ENCODE data around the gene TRIM41.

Gene TRIM41

DNA sequence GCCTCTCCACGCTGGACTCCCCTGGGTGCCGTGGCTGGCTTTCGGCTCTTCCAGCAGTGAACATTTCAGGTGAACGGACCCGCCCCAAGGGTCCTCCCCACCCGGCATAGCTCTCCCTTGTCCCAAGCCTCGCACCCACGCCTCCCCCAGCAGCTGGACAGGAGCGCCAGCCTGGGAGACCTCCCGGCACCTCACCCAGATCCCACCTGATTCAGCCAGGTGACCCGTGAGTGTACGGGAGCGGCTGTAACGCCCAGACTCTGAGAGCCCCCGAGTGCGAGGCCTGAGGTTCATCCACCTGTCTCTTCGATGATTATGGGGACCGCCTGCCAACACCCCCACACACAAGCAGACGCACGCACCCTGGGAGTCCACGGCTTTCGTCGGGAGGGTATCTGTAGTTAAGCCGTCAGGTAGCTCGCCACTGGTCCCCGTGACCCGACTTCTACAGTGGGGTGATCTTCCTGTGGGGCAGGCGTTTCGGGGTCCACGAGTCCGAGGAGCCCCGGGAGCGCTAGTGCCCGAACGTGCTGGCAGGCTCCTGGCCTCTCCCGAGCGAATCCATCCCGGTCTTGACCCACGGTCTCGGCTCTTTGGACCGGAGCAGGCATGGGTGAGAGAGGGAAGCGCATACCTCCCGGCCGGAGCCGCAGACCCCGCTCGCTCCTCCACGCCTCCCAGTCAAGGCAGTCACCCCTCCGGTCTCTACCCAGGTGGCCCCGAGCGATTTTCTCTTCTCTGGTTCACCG, 32.9 kb upstream of the TRIM41 start:
- no peak for ATAC-seq
- Mint-ChIP-seq H3K27ac (peak overlapping the region; percentile 100), H3K4me3 (peak overlapping the region; percentile 97), H3K4me1 (peaks cover 49% of the 10 kb centered on the region), H3K9me3 (no peaks in the 10 kb centered on the region), H3K36me3 (peaks cover 60% of the 10 kb centered on the region)
- DNase-seq (ENCODE audit: low spot score in 2 of 2), result peak; percentile 42 to 82

DNA sequence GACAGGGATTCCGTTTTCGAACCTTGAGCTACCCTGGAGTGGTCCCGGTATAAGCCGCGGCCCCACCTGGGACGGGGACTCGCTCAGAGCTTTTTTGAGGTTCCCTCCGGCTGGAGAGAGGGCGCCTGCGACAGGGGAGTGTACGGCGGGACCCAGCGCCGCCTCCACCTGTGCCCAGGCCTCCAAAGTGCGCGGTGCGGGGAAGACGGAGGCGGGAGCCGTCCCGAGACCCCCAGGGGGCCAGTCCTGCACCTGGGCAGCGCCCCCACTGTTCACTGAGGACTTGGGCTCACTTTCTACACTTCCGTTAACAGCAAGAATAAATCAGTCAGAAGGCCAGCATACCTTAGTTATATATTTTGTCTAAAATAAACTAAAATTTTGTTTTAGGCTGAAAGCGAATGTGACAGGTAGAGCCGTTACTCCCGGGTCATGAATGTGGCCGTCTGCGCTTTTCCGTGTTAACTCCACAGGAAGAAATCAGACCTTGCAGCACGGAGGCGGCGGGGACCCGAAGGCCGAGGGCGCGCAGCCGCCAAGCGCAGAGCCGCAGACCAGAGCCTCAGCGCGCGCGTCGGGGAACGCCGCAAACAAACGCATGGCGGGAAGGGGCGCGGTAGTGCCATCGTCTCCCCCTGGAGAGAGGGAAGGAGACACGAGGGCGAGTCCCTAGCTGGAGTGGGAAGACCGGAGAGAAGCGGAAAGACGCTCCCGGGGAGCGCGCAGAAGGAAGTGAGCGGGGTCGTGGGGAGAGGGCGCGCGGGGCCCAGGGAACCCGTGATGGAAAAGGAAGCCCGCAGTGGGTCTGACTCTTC, 32.2 kb upstream of the TRIM41 start:
- Mint-ChIP-seq H3K9me3 (no peaks in the 10 kb centered on the region), H3K4me3 (peak overlapping the region; percentile 97), H3K36me3 (peaks cover 60% of the 10 kb centered on the region), H3K4me1 (peaks cover 49% of the 10 kb centered on the region), H3K27ac (peak overlapping the region; percentile 100)
- ATAC-seq (peak; percentile 6), DNase-seq (ENCODE audit: low spot score in 2 of 2) (peak; percentile 30 to 79)

- peak; percentile 78 for ATAC-seq
- H3K9me3 Mint-ChIP-seq, result no peaks in the 10 kb centered on the region
- H3K4me1 Mint-ChIP-seq, result peaks cover 49% of the 10 kb centered on the region
- peaks cover 60% of the 10 kb centered on the region for H3K36me3 Mint-ChIP-seq
- peak; percentile 98 to 99 for DNase-seq (ENCODE audit: low spot score in 2 of 2)
- peak overlapping the region; percentile 97 for H3K4me3 Mint-ChIP-seq
- peak overlapping the region; percentile 100 for H3K27ac Mint-ChIP-seq
Observed at GRCh38 chr5:181191526-181192336, 31.4 kb upstream of the TRIM41 start.

- H3K27ac Mint-ChIP-seq, result peak overlapping the region; percentile 100
- H3K4me3 Mint-ChIP-seq, result peak overlapping the region; percentile 97
- H3K4me1 Mint-ChIP-seq, result peaks cover 48% of the 10 kb centered on the region
- ATAC-seq, result no peak
- no peaks in the 10 kb centered on the region for H3K9me3 Mint-ChIP-seq
- DNase-seq (ENCODE audit: low spot score in 2 of 2), result no peak
- peaks cover 53% of the 10 kb centered on the region for H3K36me3 Mint-ChIP-seq
Observed at GRCh38 chr5:181192337-181193046, 30.6 kb upstream of the TRIM41 start.

GRCh38 chr5:181193656-181194055, 29.4 kb upstream of the TRIM41 start:
- ATAC-seq, result no peak
- Mint-ChIP-seq H3K4me3 (no peak overlapping the region), H3K27ac (no peak overlapping the region), H3K4me1 (peaks cover 39% of the 10 kb centered on the region), H3K36me3 (peaks cover 41% of the 10 kb centered on the region), H3K9me3 (no peaks in the 10 kb centered on the region)
- no peak for DNase-seq (ENCODE audit: low spot score in 2 of 2)

- no peaks in the 10 kb centered on the region for H3K9me3 Mint-ChIP-seq
- no peak overlapping the region for H3K27ac Mint-ChIP-seq
- peaks cover 31% of the 10 kb centered on the region for H3K36me3 Mint-ChIP-seq
- peaks cover 43% of the 10 kb centered on the region for H3K4me1 Mint-ChIP-seq
- no peak for ATAC-seq
- no peak overlapping the region for H3K4me3 Mint-ChIP-seq
- DNase-seq (ENCODE audit: low spot score in 2 of 2), result no peak
Observed at GRCh38 chr5:181194489-181195248, 28.4 kb upstream of the TRIM41 start.

- no peak for ATAC-seq
- Mint-ChIP-seq H3K27ac (no peak overlapping the region), H3K36me3 (peaks cover 25% of the 10 kb centered on the region)
Observed at GRCh38 chr5:181195249-181195761, 27.8 kb upstream of the TRIM41 start.

GRCh38 chr5:181197326-181197951, 25.6 kb upstream of the TRIM41 start:
- no peaks in the 10 kb centered on the region for H3K9me3 Mint-ChIP-seq
- H3K4me3 Mint-ChIP-seq, result no peak overlapping the region
- DNase-seq (ENCODE audit: low spot score in 2 of 2), result no peak
- ATAC-seq, result no peak
- H3K27ac Mint-ChIP-seq, result no peak overlapping the region
- peaks cover 18% of the 10 kb centered on the region for H3K4me1 Mint-ChIP-seq
- H3K36me3 Mint-ChIP-seq, result peaks cover 3% of the 10 kb centered on the region

More at GRCh38 chr5:181195249-181195761, 27.8 kb upstream of the TRIM41 start:
- DNase-seq (ENCODE audit: low spot score in 2 of 2), result no peak
- Mint-ChIP-seq H3K9me3 (no peaks in the 10 kb centered on the region), H3K4me1 (peaks cover 37% of the 10 kb centered on the region), H3K4me3 (no peak overlapping the region)

GRCh38 chr5:181198106-181198685, 24.9 kb upstream of the TRIM41 start:
- Mint-ChIP-seq H3K36me3 (no peaks in the 10 kb centered on the region), H3K27ac (no peak overlapping the region), H3K4me3 (no peak overlapping the region), H3K4me1 (peaks cover 11% of the 10 kb centered on the region), H3K9me3 (no peaks in the 10 kb centered on the region)
- no peak for ATAC-seq
- no peak for DNase-seq (ENCODE audit: low spot score in 2 of 2)

DNA sequence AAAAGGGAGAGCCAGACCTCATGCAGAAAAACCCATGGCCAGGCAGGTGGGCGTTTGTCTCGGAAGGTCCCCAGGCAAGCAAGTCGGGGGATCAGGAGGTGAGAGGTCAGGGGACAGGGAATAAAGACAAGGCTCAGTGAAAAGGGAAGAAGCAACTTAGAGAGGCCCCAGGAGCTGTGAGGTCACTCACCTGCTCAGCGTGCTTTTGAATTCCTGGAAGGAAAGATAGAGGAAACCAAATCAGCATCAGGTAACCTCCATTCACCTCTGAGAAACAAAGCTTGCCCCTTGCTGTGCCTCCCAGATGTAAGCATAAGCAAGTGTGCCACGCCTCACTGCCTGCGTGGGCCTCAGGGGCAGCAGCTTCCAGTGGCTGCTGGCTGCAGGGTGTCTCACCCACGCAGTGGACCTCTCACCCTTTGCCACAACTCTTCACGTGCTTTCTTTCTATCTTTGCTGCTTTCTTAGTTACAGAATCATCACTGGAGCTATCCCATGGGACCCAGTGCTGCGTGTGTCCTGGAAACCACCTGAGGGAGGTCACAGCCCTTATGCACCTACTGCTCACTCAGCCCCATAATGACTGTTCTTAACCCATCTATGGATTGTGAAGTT, 24.1 kb upstream of the TRIM41 start:
- no peaks in the 10 kb centered on the region for H3K36me3 Mint-ChIP-seq
- no peaks in the 10 kb centered on the region for H3K9me3 Mint-ChIP-seq
- H3K4me3 Mint-ChIP-seq, result no peak overlapping the region
- ATAC-seq, result peak; percentile 17
- H3K27ac Mint-ChIP-seq, result no peak overlapping the region
- peaks cover 13% of the 10 kb centered on the region for H3K4me1 Mint-ChIP-seq
- no peak for DNase-seq (ENCODE audit: low spot score in 2 of 2)

DNA sequence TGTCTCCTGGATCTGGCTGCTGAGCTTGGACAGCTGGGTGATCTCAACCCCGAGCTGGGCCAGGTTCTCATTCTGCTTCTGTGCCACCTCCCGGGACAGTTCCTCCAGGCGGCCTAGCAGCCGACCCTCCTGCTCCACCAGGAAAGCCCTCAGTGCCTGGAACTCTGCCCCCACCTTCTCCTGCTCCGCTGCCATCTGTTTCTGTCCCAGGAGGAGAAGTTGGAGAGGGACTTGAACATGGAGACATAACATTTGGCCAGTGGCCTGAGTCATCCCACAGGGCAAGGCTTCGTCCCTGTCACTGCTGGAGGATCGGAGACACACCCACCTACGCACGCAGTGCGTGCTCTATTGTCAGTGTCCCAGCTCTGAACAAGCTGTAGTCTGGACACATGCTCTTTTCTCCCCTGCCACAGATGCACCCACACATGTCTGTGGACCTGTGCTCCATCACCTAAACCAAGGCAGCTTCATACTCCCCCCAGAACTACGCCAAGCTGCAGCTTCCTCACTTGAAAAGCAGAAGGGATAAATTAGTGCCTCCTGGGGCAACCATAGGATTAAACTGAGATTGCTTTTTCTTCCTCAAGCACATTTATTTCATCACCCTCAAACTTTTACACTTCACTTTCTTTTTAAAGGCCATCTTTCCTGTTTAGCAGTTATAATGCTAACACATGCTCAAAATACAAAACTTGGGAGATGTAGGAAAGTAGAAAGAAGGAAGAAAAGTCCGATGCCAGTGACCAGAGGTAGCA, 23.0 kb upstream of the TRIM41 start:
- DNase-seq (ENCODE audit: low spot score in 2 of 2) (no peak), ATAC-seq (no peak)
- Mint-ChIP-seq H3K36me3 (no peaks in the 10 kb centered on the region), H3K4me3 (no peak overlapping the region), H3K27ac (no peak overlapping the region), H3K4me1 (peaks cover 17% of the 10 kb centered on the region), H3K9me3 (no peaks in the 10 kb centered on the region)

DNA sequence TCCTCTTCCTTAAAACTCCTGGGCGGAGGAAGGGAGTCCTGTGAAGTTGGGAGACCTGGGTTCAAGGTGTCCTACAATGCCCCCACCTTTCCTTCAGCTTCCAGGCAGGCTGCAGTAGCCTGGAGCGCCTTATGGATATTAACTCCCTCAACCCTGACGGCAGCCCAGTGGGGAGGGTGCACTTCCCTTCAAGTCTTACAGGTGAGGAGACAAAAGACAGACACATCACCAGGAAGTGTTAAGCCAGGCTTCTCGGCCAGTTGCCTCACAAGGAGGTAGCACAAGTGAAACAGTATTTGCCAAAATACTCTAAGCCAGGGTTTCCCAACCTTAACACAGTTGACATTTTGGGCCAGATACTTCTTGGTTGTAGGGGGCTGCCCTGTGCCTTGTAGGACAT, 22.3 kb upstream of the TRIM41 start:
- H3K4me3 Mint-ChIP-seq, result no peak overlapping the region
- H3K36me3 Mint-ChIP-seq, result peaks cover 5% of the 10 kb centered on the region

More for the DNA sequence above, 22.3 kb upstream of the TRIM41 start:
- no peak for ATAC-seq
- Mint-ChIP-seq H3K4me1 (peaks cover 23% of the 10 kb centered on the region), H3K9me3 (no peaks in the 10 kb centered on the region), H3K27ac (peak overlapping the region; percentile 56)
- DNase-seq (ENCODE audit: low spot score in 2 of 2), result no peak

Measured in stimulated activated effector memory CD8-positive, alpha-beta T cell treated with anti-CD3 and anti-CD28 coated beads, Interleukin-12 subunit alpha, Interleukin-12 subunit beta, amount 100 ng/mL, for 72 hours (primary cell).